SK-N-DZ (cell line): ENCODE data around the gene UBQLN1.

Experiments used
- DNase-seq: peaks from one replicate; pipeline ENCODE4 v3.0.0-alpha.2; 2015; ENCODE audit warnings: low spot score

Gene UBQLN1

GRCh38 chr9:83691492-83691891, 16.3 kb downstream of the UBQLN1 start:
- no peak for DNase-seq

- DNase-seq, result no peak
Observed at GRCh38 chr9:83688921-83689320, 18.8 kb downstream of the UBQLN1 start.

DNA sequence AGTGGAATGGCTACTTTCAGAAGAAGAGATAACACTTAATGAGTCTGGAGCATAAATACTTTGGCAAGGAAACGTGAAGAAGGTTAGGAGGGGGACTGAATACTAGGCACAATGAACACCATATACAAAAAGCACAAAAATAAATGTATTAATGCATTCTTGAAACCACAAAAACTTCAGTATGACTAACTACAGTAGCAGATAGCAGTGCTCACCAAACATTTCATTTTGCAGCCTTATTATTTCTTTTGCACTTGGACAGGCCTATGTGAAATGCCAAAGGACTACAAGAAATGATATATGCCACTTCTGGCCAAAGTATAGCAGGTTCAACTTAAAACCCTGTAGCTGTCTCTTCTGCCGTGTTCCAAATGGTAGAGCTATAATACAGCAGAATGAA, 26.3 kb downstream of the UBQLN1 start:
- DNase-seq, result no peak

DNA sequence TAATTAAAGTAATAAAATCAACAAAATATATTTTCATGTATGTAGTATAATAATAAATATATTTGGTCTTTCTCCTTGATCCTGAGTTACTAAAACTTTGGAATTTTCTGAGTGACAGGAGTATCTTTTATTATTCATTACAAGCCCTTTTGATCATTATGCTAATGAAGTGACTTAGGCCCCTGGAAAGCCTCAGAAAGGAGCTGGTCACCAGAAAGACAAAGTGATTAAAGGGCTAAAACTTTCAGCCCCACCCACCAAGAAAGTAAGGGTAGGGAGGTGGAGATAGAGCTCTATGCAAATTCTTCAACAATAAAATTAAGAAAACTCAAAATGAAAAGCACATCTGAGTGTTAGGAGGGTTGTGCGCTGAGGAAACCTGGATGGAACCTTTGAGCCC, 27.5 kb downstream of the UBQLN1 start:
- no peak for DNase-seq

DNA sequence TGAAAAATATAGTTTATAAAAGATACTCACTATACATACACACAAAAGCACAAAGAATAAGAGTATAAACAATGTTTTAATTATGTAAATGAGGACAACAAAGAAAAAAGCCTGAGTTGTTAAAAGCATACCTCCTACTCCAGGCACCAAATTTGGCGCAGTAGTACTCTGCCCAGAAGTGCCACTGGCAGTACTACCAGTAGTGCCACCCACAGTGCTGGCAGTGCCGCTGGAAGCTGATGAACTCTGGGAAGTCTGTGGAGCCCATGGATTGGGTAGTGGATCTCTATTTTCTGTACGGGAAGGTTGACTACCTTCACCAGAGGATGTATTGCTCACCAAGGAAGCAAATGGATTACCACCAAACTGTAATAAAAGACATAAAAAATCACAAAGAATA, 30.2 kb downstream of the UBQLN1 start:
- DNase-seq, result no peak

DNA sequence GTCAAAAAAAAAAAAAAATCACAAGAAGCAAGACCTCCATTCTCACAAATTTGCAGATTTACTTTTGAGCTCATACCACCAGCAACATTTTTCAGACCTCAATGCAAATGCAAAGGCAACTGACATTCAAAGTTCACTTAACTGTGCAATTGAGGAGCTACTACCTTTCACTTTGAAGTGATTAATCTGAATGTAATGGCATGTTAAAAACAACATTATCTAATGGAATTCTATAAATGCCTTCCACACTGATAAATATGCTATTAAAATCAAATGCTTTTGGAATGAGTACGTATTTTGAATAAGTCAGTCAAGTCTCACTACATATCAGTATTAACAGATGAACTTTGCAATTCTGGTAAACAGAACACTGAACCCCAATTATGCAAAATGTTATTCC, 32.3 kb downstream of the UBQLN1 start:
- DNase-seq, result no peak

GRCh38 chr9:83671451-83671850, 36.3 kb downstream of the UBQLN1 start:
- no peak for DNase-seq

DNA sequence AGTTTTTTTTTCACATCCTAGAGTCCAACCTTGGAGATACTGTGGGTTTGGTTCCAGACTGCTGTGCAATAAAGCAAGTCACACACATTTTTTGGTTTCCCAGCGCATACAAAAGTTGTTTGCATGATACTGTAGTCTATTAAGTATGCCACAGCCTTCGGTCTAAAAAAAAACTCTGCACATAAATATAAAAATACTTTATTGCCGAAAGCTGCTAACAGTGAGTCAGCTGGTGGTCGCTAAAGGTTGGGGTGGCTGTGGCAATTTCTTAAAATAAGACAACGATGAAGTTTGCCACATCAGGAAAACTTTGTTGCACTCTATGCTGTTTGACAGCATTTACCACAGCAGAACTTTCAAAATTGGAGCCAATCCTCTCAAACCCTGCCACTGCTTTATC, 37.4 kb downstream of the UBQLN1 start:
- no peak for DNase-seq

GRCh38 chr9:83669067-83669466, 38.7 kb downstream of the UBQLN1 start:
- DNase-seq, result no peak

DNA sequence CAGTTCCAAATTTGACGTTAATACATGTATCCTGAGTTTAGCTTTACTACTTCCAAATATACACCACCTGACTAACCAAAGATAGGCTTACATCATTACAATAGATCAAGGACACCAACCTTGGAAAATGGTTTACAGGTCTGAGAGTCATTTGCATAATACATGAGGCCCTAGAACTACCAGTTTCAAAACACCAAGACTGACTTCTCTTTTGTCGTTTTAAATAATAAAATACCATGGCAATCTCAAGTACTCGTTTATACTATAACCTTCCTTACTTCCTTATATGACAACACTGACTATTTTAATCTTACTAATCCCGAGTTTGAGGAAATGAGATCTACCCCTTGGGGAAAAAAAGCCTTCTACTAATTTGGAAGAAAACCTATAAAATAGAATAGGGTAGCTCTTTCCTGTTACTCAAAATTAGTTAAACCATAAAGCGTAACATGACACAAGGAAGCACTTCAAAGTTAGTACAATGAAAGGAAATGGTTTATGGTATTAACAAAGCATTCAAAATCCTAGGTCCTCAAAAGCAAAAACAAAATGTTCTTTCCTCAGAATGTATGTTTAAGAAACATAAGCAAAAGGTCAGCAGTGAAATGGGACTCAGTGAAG, 42.1 kb downstream of the UBQLN1 start:
- no peak for DNase-seq

- DNase-seq, result no peak
Observed at GRCh38 chr9:83662933-83663332, 44.8 kb downstream of the UBQLN1 start.

DNA sequence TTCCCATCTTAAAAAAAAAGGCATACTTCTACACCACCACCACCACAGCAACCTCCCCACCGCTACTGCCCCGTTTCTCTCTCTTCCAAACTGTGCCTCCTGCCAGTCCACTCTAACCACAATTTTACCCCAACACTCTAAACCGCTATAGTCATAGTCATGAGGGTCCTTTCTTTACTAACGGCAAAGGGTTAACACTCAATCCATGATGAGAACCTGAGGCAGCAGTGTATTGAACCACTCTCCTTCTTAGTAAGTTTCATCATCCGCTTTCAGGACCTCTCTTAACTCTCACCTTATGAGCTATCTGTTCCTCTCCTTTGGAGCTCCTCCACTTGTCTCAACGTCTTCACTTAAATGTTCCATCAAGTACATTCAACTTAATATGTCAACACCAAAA, 50.8 kb downstream of the UBQLN1 start:
- no peak for DNase-seq

DNA sequence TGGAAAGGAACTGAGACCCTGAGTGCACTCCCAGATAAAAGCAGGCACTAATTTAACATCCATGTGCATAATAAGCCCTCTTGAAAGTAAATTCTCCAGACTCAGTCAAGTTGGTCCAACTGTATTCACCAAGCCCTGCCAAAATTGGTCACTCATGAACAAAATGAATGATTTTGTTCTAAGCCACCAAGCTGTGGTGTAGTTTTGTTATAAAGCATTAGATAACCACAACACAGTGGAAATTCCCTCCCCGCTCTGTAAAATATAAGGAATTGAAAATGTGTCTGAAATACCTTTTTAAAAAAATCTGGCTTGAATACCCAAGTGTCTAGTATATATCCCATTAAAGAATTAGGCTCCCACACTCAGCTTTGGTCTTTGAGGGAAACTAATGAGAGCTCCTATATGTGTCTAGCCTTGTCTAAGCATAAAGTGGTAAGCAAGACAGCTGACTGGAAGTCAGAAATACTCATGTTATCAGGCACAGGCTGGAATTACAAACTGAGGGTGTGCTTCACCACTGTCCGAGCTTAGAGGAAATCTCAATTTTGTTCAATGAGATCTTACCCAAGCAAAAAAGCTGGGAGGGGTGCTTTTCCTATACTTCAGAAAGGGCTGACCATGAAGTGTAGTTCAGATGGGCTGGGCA, 51.6 kb downstream of the UBQLN1 start:
- DNase-seq, result no peak

GRCh38 chr9:83655433-83655832, 52.3 kb downstream of the UBQLN1 start:
- DNase-seq, result no peak

DNA sequence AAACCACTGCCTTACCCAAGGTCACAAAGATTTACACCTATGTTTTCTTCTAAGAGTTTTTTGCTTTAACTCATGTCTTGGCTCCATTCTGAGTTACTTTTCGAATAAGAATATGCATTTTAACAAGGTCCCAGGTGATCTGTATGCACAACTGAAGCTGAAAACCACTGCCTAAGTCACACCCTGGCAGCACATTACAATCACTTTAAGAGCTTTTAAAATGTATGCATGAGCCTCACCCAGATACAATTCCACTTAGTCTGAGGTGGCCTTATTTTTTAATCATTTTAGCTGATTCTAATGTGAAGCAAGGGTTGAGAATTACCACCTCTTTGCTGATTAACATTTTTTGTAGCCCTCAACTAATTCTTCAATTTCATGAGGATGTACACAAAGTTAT, 55.3 kb downstream of the UBQLN1 start:
- no peak for DNase-seq

DNA sequence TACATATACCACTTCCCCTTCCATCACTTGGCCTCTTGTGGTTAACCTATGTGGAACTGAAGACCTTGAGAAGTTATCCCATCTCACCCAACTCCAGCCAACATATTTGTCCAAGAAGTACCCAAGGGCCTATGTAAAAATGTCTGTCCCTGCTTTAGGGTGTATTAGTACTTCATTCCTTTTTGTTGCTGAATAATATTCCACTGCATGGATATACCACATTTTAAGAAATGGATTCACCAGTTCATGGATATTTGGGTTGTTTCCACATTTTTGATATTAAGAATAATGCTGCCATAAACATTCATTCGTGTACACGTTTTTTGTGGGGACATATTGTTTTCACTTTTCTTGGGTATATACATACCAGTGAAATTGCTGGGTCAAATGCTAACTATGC, 56.2 kb downstream of the UBQLN1 start:
- no peak for DNase-seq

DNA sequence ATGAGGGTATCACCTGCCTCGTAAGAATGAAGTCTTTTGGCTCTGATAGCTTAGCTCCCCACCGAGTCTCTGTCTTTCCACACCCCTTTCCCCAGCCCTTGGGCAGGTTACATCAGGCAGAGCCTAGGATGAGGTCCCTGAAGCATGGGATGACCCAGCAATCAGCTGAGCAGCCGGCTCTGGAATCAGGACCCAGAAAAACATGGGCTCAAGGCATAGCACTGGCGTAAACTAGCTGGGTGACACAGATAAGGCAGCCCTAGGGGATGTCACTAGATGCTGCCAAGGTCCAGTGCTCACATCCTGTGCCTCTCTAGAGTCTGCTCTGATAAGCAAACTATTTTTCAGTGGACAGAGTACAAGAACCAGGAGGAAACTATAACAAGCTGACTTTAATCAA, 58.2 kb downstream of the UBQLN1 start:
- no peak for DNase-seq

DNA sequence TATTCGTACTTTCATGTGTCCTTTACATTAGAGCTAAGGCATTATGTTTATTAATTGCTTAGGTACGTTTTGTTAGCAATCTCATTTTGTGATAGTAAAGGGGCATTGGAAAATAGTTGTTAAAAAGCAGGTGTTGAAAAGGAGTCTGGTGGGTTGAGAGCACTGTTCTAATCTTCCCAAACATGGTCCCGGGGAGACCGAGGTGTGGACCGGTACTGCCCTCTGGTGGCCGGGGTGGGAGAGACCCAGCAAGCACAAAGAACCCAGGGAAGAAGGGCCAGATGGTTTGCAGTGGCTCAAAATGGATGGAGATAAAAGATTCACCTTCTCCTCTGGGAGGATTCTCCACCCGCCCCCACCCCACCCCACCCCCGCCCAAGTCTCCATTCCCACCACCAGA, 58.7 kb downstream of the UBQLN1 start:
- DNase-seq, result peak; percentile 45

GRCh38 chr9:83646500-83647239, 61.1 kb downstream of the UBQLN1 start:
- no peak for DNase-seq

- no peak for DNase-seq
Observed at GRCh38 chr9:83642793-83643192, 65.0 kb downstream of the UBQLN1 start.

- DNase-seq, result no peak
Observed at GRCh38 chr9:83639266-83639665, 68.5 kb downstream of the UBQLN1 start.

GRCh38 chr9:83637389-83637788, 70.4 kb downstream of the UBQLN1 start:
- DNase-seq, result no peak

- DNase-seq, result no peak
Observed at GRCh38 chr9:83636813-83637212, 70.9 kb downstream of the UBQLN1 start.
